Measurements from ENCODE around the gene URB2.

URB2 gene

GRCh38 chr1:229651546-229651945, 25.5 kb downstream of the URB2 start:
- TF ChIP-seq CTCF (conservative IDR thresholded peaks at IDR 0.05; ENCODE audit: low read depth) = no peak
- POLR2A ChIA-PET (ENCODE audit: low non-redundant PET) = no interaction called here
- CTCF ChIA-PET = no interaction called here

GRCh38 chr1:229653420-229653819, 27.4 kb downstream of the URB2 start:
- POLR2A ChIA-PET (ENCODE audit: low non-redundant PET) = no interaction called here

More at GRCh38 chr1:229651546-229651945, 25.5 kb downstream of the URB2 start:
- no peak overlapping the region for H3K27ac ChIP-seq
- no peak for DNase-seq (ENCODE audit: low spot score)

GRCh38 chr1:229655781-229656180, 29.7 kb downstream of the URB2 start:
- ChIA-PET CTCF (interaction anchor here (0.5 kb wide), 1 partner anchor 20 kb away, joined by 3 read pairs; no protein-coding TSS in a partner anchor), POLR2A (ENCODE audit: low non-redundant PET) (no interaction called here)
- TF ChIP-seq CTCF (conservative IDR thresholded peaks at IDR 0.05; ENCODE audit: low read depth) = no peak
- H3K27ac ChIP-seq = no peak overlapping the region
- no peak for DNase-seq (ENCODE audit: low spot score)

More at GRCh38 chr1:229653420-229653819, 27.4 kb downstream of the URB2 start:
- no peak for TF ChIP-seq CTCF (conservative IDR thresholded peaks at IDR 0.05; ENCODE audit: low read depth)
- no peak overlapping the region for H3K27ac ChIP-seq
- no peak for DNase-seq (ENCODE audit: low spot score)
- CTCF ChIA-PET = no interaction called here

GRCh38 chr1:229657993-229658755, 32.1 kb downstream of the URB2 start:
- DNase-seq (ENCODE audit: low spot score) = no peak
- ChIA-PET CTCF (no interaction called here), POLR2A (ENCODE audit: low non-redundant PET) (no interaction called here)
- no peak for TF ChIP-seq CTCF (conservative IDR thresholded peaks at IDR 0.05; ENCODE audit: low read depth)
- H3K27ac ChIP-seq = no peak overlapping the region

- no peak overlapping the region for H3K27ac ChIP-seq
- ChIA-PET POLR2A (ENCODE audit: low non-redundant PET) (no interaction called here), CTCF (interaction anchor here (0.6 to 1.0 kb wide), 10 partner anchors 15 to 650 kb away, joined by 3 to 5 read pairs (median 3); no protein-coding TSS in a partner anchor)
- TF ChIP-seq CTCF (conservative IDR thresholded peaks at IDR 0.05; ENCODE audit: low read depth) = peak; percentile 71
- DNase-seq (ENCODE audit: low spot score) = peak; percentile 64
Observed at GRCh38 chr1:229661022-229661877, 35.2 kb downstream of the URB2 start.

GRCh38 chr1:229661897-229662296, 35.9 kb downstream of the URB2 start:
- POLR2A ChIA-PET (ENCODE audit: low non-redundant PET) = no interaction called here
- CTCF ChIA-PET = interaction anchor here (1.0 kb wide), 3 partner anchors 66 to 421 kb away, joined by 3 to 5 read pairs (median 3); no protein-coding TSS in a partner anchor
- DNase-seq (ENCODE audit: low spot score) = no peak
- no peak overlapping the region for H3K27ac ChIP-seq
- TF ChIP-seq CTCF (conservative IDR thresholded peaks at IDR 0.05; ENCODE audit: low read depth) = no peak
